Raji (cell line): Measurements from ENCODE around the gene MBL2.

Source experiments
- POLR2A ChIP-seq: IDR thresholded peaks from 2 replicates; pipeline ENCODE4 v1.6.1; 2011; ENCODE audit warnings: low read depth, low read length, control low read depth; ENCODE audit not compliant: insufficient read depth

Gene MBL2

GRCh38 chr10:52729271-52730104, 43.1 kb downstream of the MBL2 start:
- no peak for TF ChIP-seq POLR2A

GRCh38 chr10:52720018-52720417, 52.6 kb downstream of the MBL2 start:
- no peak for TF ChIP-seq POLR2A
